HEK293 (cell line): ENCODE results near the gene SNCAIP.

ENCODE experiments used
- CTCF ChIP-seq: fragments of 450-650 bp; formaldehyde crosslinking; IDR thresholded peaks from 2 replicates; pipeline ENCODE4 v1.5.1; 2016; ENCODE audit warnings: missing biosample characterization, missing genetic modification characterization
- GLI2 ChIP-seq: fragments of 450-650 bp; formaldehyde crosslinking; IDR thresholded peaks from 2 replicates; pipeline ENCODE4; 2017; ENCODE audit warnings: missing biosample characterization, missing genetic modification characterization, low read depth, borderline replicate concordance
- MZF1 ChIP-seq: fragments of 450-650 bp; formaldehyde crosslinking; IDR thresholded peaks from 2 replicates; pipeline ENCODE4 v1.5.1; 2017; ENCODE audit warnings: missing biosample characterization, missing genetic modification characterization, borderline replicate concordance
- PBX3 ChIP-seq: sonication (generic); formaldehyde crosslinking; IDR thresholded peaks from 2 replicates; pipeline ENCODE4 v1.8.1; 2022; ENCODE audit warnings: mild to moderate bottlenecking, moderate library complexity, missing genetic modification reagents
- TCF7L2 ChIP-seq: IDR thresholded peaks from 2 replicates; pipeline ENCODE4 v1.6.1; 2011; ENCODE audit warnings: low read depth, mild to moderate bottlenecking, inconsistent platforms, low read length, moderate library complexity, borderline replicate concordance
- ZBTB6 ChIP-seq: fragments of 450-650 bp; formaldehyde crosslinking; IDR thresholded peaks from 2 replicates; pipeline ENCODE4 v1.5.1; 2017; ENCODE audit warnings: missing biosample characterization, missing genetic modification characterization
- ZNF146 ChIP-seq: fragments of 450-650 bp; formaldehyde crosslinking; IDR thresholded peaks from 2 replicates; pipeline ENCODE4 v1.5.1; 2016; ENCODE audit warnings: missing biosample characterization, missing genetic modification characterization
- ZNF239 ChIP-seq: fragments of 450-650 bp; formaldehyde crosslinking; IDR thresholded peaks from 2 replicates; pipeline ENCODE4 v1.5.1; 2016; ENCODE audit warnings: missing biosample characterization, missing genetic modification characterization
- ZNF707 ChIP-seq: fragments of 450-650 bp; formaldehyde crosslinking; IDR thresholded peaks from 2 replicates; pipeline ENCODE4 v1.5.1; 2016; ENCODE audit warnings: missing biosample characterization, missing genetic modification characterization
- TF ChIP-seq, protein P1 (sequence below): IDR thresholded peaks from 2 replicates; pipeline ENCODE4 v1.6.1; 2011; ENCODE audit warnings: mild to moderate bottlenecking, low read depth, low read length, borderline replicate concordance

DNA sequence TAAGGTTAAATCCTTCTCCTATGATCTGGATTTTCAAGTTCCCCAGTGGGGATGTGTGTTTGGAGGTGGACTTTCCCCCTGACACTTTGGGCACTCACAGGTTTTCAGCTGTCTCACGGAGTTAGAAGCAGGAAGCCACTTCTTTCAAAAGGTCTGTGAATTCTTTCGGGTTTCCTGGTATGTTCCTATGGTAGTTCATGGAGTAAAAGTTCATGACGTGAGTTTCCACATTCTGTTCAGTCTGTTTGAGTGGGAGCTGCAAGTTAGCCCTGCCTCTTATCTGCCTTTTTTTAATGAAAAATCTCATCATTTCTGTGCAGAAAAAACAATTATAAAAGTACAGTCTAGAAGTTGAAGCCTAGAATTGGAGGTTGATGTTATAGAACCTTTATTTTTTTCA, 24.9 kb upstream of the SNCAIP start:
- TF ChIP-seq ZNF146 (tag by site-specific recombination) = no peak
- TF ChIP-seq TCF7L2 = no peak
- no peak for TF ChIP-seq PBX3 (CRISPR knock-in tag)
- TF ChIP-seq ZNF707 = no peak
- TF ChIP-seq, protein P1, sequence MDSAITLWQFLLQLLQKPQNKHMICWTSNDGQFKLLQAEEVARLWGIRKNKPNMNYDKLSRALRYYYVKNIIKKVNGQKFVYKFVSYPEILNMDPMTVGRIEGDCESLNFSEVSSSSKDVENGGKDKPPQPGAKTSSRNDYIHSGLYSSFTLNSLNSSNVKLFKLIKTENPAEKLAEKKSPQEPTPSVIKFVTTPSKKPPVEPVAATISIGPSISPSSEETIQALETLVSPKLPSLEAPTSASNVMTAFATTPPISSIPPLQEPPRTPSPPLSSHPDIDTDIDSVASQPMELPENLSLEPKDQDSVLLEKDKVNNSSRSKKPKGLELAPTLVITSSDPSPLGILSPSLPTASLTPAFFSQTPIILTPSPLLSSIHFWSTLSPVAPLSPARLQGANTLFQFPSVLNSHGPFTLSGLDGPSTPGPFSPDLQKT = no peak
- no peak for TF ChIP-seq ZNF239 (tag by site-specific recombination)
- TF ChIP-seq GLI2 (tag by site-specific recombination) = no peak
- TF ChIP-seq CTCF (tag by site-specific recombination) = no peak
- TF ChIP-seq MZF1 = no peak
- TF ChIP-seq ZBTB6 (tag by site-specific recombination) = no peak
